K562 (cell line): ENCODE results near the gene FGFRL1. TPM values are rescaled to one million over a fixed set of nuclear protein-coding genes. Genes with fewer than 3 reads are reported as not detected.

Experiments used
- CBX3 ChIP-seq, 2 experiments: IDR thresholded peaks; 1 replicate in 1 of 2; 2 replicates in 1 of 2; pipeline ENCODE4 v1.6.1; 2012; ENCODE audit warnings: inconsistent platforms in 2 of 2, low read length in 2 of 2, borderline replicate concordance in 1 of 2, control low read depth in 1 of 2
- JUND ChIP-seq, 2 experiments: IDR thresholded peaks; 2 replicates in 1 of 2; 3 replicates in 1 of 2; pipeline ENCODE4 v1.6.1; 2011; ENCODE audit warnings: borderline replicate concordance in 2 of 2, low read depth in 2 of 2, low read length in 2 of 2, improper control_type of control experiment in 1 of 2, missing biosample characterization in 1 of 2, missing genetic modification characterization in 1 of 2, missing genetic modification reagents in 1 of 2
- SIN3A ChIP-seq, 2 experiments: fragments of 150-350 bp in 1 of 2; IDR thresholded peaks; 2 replicates each; pipeline ENCODE4 v1.6.1; 2011 to 2016; ENCODE audit warnings: borderline replicate concordance in 2 of 2, low read depth in 2 of 2, low read length in 2 of 2, mild to moderate bottlenecking in 2 of 2, moderate library complexity in 2 of 2; ENCODE audit not compliant: control insufficient read depth in 1 of 2
- TEAD4 ChIP-seq, 2 experiments: sonication (generic) in 1 of 2; formaldehyde crosslinking in 1 of 2; IDR thresholded peaks; 2 replicates each; pipeline versions ENCODE4 v1.6.1 to v1.8.0; 2012 to 2022; ENCODE audit warnings: borderline replicate concordance in 1 of 2, inconsistent platforms in 1 of 2, low read length in 1 of 2, mild to moderate bottlenecking in 1 of 2, missing genetic modification reagents in 1 of 2
- TOE1 ChIP-seq, 2 experiments: fragments of 450-650 bp in 1 of 2; sonication (generic) in 1 of 2; formaldehyde crosslinking in 1 of 2; IDR thresholded peaks; 2 replicates each; pipeline versions ENCODE4 v1.7.1 to v1.8.0; 2016 to 2022; ENCODE audit warnings: borderline replicate concordance in 2 of 2, mild to moderate bottlenecking in 2 of 2, antibody characterized with exemption in 1 of 2, inconsistent platforms in 1 of 2, low read depth in 1 of 2, missing genetic modification reagents in 1 of 2, moderate library complexity in 1 of 2
- ZFX ChIP-seq: sonication (generic); formaldehyde crosslinking; IDR thresholded peaks from 2 replicates; pipeline ENCODE4 v1.8.0; 2022; ENCODE audit warnings: mild to moderate bottlenecking, missing genetic modification reagents, moderate library complexity
- polyA plus RNA-seq, 8 experiments: library from polyadenylated mRNA; depleted of rRNA in 4 of 8; stranded (reverse) in 5 of 8; unstranded in 3 of 8; fragments of >200 nt; fragmentation: Nextera tagmentation in 2 of 8; fragmentation: Illumina TruSeq in 1 of 8; extraction: Ambion mirVana in 2 of 8; extraction: Trizol in 1 of 8; gene quantifications; 2 replicates each; pipeline versions ENCODE4 v1.2.1 to v1.2.3, GENCODE V29; 2011 to 2014; ENCODE audit warnings: inconsistent platforms in 1 of 8, missing spikeins in 1 of 8
- total RNA-seq, 7 experiments: library from RNA; depleted of rRNA in 6 of 7; stranded (reverse); fragments of >200 nt in 6 of 7; fragmentation: Illumina TruSeq in 2 of 7; extraction: Trizol in 2 of 7; gene quantifications; 2 replicates each; pipeline versions ENCODE4 v1.2.1 to v1.2.3, GENCODE V29; 2011 to 2021; ENCODE audit warnings: low replicate concordance in 1 of 7
- TF ChIP-seq, protein P1 (sequence below): sonication (generic); formaldehyde crosslinking; IDR thresholded peaks from 2 replicates; pipeline ENCODE4 v1.8.0; 2022; ENCODE audit warnings: mild to moderate bottlenecking, low read depth, missing genetic modification reagents
- TF ChIP-seq, protein P2 (sequence below): fragments of 250-450 bp; sonication (Bioruptor Pico); IDR thresholded peaks from 2 replicates; pipeline ENCODE4 v1.8.0; 2022; ENCODE audit warnings: inconsistent platforms
- TF ChIP-seq, protein P3 (sequence below), 2 experiments: fragments of 200-800 bp in 1 of 2; sonication (Bioruptor generic) in 1 of 2; sonication (generic) in 1 of 2; formaldehyde crosslinking in 1 of 2; IDR thresholded peaks in 1 of 2; conservative IDR thresholded peaks in 1 of 2; 2 replicates each; pipeline versions ENCODE4 v1.5.0 to v1.6.1; 2016 to 2020; ENCODE audit warnings: missing compliant biosample characterization in 1 of 2, missing genetic modification characterization in 1 of 2, missing genetic modification reagents in 1 of 2
- TF ChIP-seq, protein P4 (sequence below), 2 experiments: fragments of 450-650 bp; IDR thresholded peaks; 2 replicates each; pipeline ENCODE4 v1.6.1; 2016

The FGFRL1 gene
- total and polyA plus RNA-seq, 9 of the 15 experiments (the other 6 are each of a cell fraction or from before 2014, with no cell fraction given) = 0.34 to 49.9 (median 14.6) TPM

DNA sequence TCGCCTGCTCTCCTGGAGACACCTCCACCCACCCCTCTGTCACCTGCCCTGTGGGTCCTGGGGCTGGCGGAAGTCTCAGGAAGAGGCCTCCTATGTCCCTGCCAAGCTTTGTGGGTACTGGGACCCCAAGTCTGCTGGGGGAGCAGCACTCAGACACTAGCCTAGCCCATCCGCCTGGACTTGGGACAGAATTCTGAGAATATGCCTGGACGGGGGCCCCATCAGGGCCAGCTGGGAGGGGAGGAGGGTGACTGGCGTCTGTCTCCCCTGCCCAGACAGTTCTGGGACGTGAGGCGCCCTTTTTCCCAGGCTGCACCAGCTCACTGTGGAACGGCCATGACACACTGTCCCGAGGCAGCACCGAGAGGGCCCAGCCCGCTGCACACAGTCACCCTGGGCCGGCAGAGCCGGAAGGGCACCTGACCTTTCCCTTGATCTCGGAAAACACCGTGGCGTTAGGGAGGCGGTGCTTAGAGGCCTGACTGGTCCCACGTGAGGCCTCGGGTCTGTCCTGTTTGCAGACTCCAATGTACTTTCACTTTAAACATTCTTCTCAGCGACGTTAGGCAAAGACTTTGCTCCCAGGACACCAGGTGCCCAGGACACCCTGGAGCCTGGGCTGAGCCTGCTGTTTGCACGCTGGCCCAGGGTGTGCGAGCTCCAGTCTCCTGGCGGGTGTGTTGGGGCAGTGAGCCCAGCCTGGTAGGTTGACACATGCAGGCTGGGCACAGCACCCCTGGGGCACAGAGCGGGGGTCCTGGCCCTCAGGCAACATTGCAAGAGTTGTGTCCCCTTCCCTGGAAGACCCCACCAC is 18.9 kb upstream of the FGFRL1 start (continued):
- 0 out of 3 replicates have a peak, but pooled peaks of 1 of the 2 experiments have one; percentile 18 for TF ChIP-seq CBX3 (IDR thresholded peaks at IDR 0.05; ENCODE audit: borderline replicate concordance in 1 of 2, low read length in 2 of 2)
- TF ChIP-seq, protein P1, sequence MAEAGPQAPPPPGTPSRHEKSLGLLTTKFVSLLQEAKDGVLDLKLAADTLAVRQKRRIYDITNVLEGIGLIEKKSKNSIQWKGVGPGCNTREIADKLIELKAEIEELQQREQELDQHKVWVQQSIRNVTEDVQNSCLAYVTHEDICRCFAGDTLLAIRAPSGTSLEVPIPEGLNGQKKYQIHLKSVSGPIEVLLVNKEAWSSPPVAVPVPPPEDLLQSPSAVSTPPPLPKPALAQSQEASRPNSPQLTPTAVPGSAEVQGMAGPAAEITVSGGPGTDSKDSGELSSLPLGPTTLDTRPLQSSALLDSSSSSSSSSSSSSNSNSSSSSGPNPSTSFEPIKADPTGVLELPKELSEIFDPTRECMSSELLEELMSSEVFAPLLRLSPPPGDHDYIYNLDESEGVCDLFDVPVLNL (CRISPR knock-in tag) = no peak
- TF ChIP-seq TEAD4 (IDR thresholded peaks at IDR 0.05; ENCODE audit: low read length) = peak; percentile 24; the same call in 1 of the 2 replicates
- no peak for TF ChIP-seq TEAD4 (CRISPR knock-in tag; IDR thresholded peaks at IDR 0.05; ENCODE audit: borderline replicate concordance)
- peak; percentile 81; the same call in 1 of the 2 replicates for TF ChIP-seq TOE1 (IDR thresholded peaks at IDR 0.05; ENCODE audit: borderline replicate concordance)
- TF ChIP-seq TOE1 (CRISPR knock-in tag; IDR thresholded peaks at IDR 0.05; ENCODE audit: borderline replicate concordance, low read depth) = peak; percentile 71; the same call in 1 of the 2 replicates
- TF ChIP-seq, protein P2, sequence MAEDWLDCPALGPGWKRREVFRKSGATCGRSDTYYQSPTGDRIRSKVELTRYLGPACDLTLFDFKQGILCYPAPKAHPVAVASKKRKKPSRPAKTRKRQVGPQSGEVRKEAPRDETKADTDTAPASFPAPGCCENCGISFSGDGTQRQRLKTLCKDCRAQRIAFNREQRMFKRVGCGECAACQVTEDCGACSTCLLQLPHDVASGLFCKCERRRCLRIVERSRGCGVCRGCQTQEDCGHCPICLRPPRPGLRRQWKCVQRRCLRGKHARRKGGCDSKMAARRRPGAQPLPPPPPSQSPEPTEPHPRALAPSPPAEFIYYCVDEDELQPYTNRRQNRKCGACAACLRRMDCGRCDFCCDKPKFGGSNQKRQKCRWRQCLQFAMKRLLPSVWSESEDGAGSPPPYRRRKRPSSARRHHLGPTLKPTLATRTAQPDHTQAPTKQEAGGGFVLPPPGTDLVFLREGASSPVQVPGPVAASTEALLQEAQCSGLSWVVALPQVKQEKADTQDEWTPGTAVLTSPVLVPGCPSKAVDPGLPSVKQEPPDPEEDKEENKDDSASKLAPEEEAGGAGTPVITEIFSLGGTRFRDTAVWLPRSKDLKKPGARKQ = no peak
- peak; percentile 57 for TF ChIP-seq JUND (IDR thresholded peaks at IDR 0.05; ENCODE audit: borderline replicate concordance, low read depth, low read length)
- TF ChIP-seq JUND (tag; IDR thresholded peaks at IDR 0.05; ENCODE audit: borderline replicate concordance, low read depth, low read length) = peak; percentile 64; the same call in 1 of the 3 replicates
- TF ChIP-seq, protein P3, sequence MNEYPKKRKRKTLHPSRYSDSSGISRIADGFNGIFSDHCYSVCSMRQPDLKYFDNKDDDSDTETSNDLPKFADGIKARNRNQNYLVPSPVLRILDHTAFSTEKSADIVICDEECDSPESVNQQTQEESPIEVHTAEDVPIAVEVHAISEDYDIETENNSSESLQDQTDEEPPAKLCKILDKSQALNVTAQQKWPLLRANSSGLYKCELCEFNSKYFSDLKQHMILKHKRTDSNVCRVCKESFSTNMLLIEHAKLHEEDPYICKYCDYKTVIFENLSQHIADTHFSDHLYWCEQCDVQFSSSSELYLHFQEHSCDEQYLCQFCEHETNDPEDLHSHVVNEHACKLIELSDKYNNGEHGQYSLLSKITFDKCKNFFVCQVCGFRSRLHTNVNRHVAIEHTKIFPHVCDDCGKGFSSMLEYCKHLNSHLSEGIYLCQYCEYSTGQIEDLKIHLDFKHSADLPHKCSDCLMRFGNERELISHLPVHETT (CRISPR knock-in tag; conservative IDR thresholded peaks at IDR 0.05 in 1 of 2, IDR thresholded peaks at IDR 0.05 in 1 of 2) = peak in 1 of 2 experiments; percentile 77; a peak in 2 of 4 replicates
- peak; percentile 80 for TF ChIP-seq ZFX
- TF ChIP-seq SIN3A (IDR thresholded peaks at IDR 0.05; ENCODE audit: borderline replicate concordance in 2 of 2, control insufficient read depth in 1 of 2, low read depth in 2 of 2, low read length in 2 of 2) = peak; percentile 36 to 59; a peak in 1 of 4 replicates
- TF ChIP-seq, protein P4, sequence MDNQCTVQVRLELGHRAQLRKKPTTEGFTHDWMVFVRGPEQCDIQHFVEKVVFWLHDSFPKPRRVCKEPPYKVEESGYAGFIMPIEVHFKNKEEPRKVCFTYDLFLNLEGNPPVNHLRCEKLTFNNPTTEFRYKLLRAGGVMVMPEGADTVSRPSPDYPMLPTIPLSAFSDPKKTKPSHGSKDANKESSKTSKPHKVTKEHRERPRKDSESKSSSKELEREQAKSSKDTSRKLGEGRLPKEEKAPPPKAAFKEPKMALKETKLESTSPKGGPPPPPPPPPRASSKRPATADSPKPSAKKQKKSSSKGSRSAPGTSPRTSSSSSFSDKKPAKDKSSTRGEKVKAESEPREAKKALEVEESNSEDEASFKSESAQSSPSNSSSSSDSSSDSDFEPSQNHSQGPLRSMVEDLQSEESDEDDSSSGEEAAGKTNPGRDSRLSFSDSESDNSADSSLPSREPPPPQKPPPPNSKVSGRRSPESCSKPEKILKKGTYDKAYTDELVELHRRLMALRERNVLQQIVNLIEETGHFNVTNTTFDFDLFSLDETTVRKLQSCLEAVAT (IDR thresholded peaks at IDR 0.05) = peak in 1 of 2 experiments; percentile 48; a peak in 1 of 4 replicates
